ENCODE measurements around the gene ZP1.

DNA sequence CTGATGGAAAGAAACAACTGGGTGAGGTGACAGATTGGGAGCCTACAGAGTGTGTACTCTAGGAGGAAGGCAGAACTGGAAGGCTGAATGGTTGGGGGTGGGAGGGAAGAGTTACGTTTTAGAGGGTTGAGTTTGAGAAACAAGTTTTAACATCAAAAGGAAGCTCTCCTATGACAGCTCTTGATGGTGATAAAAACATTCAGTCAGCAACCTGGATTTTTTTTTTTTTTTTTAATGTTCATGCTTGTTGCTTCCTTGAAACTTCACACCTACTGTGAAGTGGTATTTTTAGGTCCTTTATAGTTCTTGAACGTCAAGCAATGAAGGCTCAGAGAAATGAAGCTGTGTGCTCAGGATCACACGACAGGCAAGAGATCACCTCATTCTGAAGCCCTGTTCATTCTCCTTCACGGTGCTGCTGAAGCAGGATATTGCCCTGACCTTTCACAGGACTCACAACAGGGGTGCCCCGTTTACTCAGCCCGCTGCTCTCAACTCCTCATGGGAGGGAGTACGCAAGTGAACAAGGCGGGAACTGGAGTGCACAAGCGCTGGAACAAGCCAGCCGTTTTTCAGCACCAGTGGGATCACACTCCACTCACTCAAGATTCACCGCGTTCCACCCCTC, 45.0 kb downstream of the ZP1 start:
- TF ChIP-seq ZNF671 (CRISPR knock-in tag; IDR thresholded peaks at IDR 0.05), result no peak
- TF ChIP-seq SP1 (CRISPR knock-in tag; conservative IDR thresholded peaks at IDR 0.05), result no peak
- no peak for TF ChIP-seq CBFB (CRISPR knock-in tag; IDR thresholded peaks at IDR 0.05; ENCODE audit: low read depth)
- TF ChIP-seq ZNF263 (CRISPR knock-in tag; IDR thresholded peaks at IDR 0.05; ENCODE audit: low read depth), result no peak
